ENCODE data around the gene SDCCAG8.

- TF ChIP-seq CTCF (conservative IDR thresholded peaks at IDR 0.05; ENCODE audit: low read depth, low read length) (no peak), EZH2 (IDR thresholded peaks at IDR 0.05; ENCODE audit: low read length, unreplicated experiment) (no peak), EZH2phosphoT487 (IDR thresholded peaks at IDR 0.05; ENCODE audit: borderline replicate concordance, low read length) (no peak)
Measured at GRCh38 chr1:243322326-243322725, 66.5 kb downstream of the SDCCAG8 start.
